Activated T-cell treated with anti-CD3 and anti-CD28 coated beads, Interleukin-2, amount 50 U/mL, for 4 hours (primary cell): Measurements from ENCODE around the gene CNTLN. TPM values are rescaled to one million over a fixed set of nuclear protein-coding genes. Genes with fewer than 3 reads are reported as not detected.
"Not testable (repeated sequence)": the region's sequence is repeated elsewhere in the genome, so short reads cannot be mapped to it uniquely, and the experiment has no call there.

Experiments used
- ATAC-seq, 2 donors: fragments of 200-7000 bp; cut with Tn5 transposase; one replicate each; pipeline ENCODE4 v1.10.0; 2021
- DNase-seq: peaks from one replicate; pipeline ENCODE4 v3.0.0-alpha.2; 2020
- H3K27me3 Mint-ChIP-seq: one replicate; pipeline ENCODE4 v1.8.0; 2021; ENCODE audit warnings: low read depth, mixed read lengths
- H3K36me3 Mint-ChIP-seq: one replicate; pipeline ENCODE4 v1.8.0; 2022; ENCODE audit warnings: mixed read lengths; ENCODE audit not compliant: insufficient read depth
- H3K4me1 Mint-ChIP-seq: one replicate; pipeline ENCODE4 v1.8.0; 2021; ENCODE audit warnings: low read depth, mixed read lengths
- H3K4me3 Mint-ChIP-seq: one replicate; pipeline ENCODE4 v1.8.0; 2021; ENCODE audit warnings: mild to moderate bottlenecking, moderate library complexity, mixed read lengths
- H3K9me3 Mint-ChIP-seq: one replicate; pipeline ENCODE4 v1.8.0; 2021; ENCODE audit warnings: mixed read lengths
- total RNA-seq, 3 donors: library from RNA; stranded (reverse); gene quantifications; one replicate each; pipeline ENCODE4 v1.2.1, GENCODE V29; 2021

Gene CNTLN
- total RNA-seq, 3 donors from 2014 or later = 0.11 to 1.9 (median 0.33) TPM

- DNase-seq (no peak), ATAC-seq (no peak)
- Mint-ChIP-seq H3K4me1 (no peaks in the 10 kb centered on the region), H3K4me3 (no peak overlapping the region), H3K36me3 (no peaks in the 10 kb centered on the region), H3K9me3 (peaks cover 10% of the 10 kb centered on the region), H3K27me3 (no peaks in the 10 kb centered on the region)
Measured at GRCh38 chr9:17225407-17225806, 90.6 kb downstream of the CNTLN start.

GRCh38 chr9:17229945-17230560 lies 95.2 kb downstream of the CNTLN start:
- ATAC-seq = no peak

GRCh38 chr9:17230646-17231045 lies 95.8 kb downstream of the CNTLN start:
- Mint-ChIP-seq H3K4me1 (no peaks in the 10 kb centered on the region), H3K27me3 (no peaks in the 10 kb centered on the region), H3K9me3 (peaks cover 10% of the 10 kb centered on the region), H3K4me3 (no peak overlapping the region), H3K36me3 (no peaks in the 10 kb centered on the region)
- DNase-seq = no peak
- ATAC-seq = no peak

More at GRCh38 chr9:17229945-17230560, 95.2 kb downstream of the CNTLN start:
- Mint-ChIP-seq H3K4me1 (no peaks in the 10 kb centered on the region), H3K27me3 (no peaks in the 10 kb centered on the region), H3K4me3 (no peak overlapping the region), H3K9me3 (peaks cover 10% of the 10 kb centered on the region), H3K36me3 (no peaks in the 10 kb centered on the region)
- DNase-seq = no peak

DNA sequence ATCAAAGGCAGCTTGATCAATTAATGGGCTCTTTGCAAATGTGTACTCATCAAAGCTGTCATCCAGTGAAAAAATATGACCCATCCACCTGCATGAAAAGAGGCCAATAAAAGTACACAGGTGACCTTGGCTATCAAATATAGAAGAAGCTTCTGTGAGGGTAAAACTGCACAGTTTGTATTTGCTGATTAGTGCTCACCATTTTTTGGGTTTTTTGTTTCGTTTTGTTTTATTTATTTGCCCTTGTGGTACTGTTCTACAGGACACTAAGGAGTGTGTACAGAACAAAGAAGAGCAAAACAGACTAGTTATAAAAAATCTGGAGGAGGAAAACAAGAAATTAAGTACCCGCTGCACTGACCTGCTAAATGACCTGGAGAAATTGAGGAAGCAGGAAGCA lies 101.3 kb downstream of the CNTLN start:
- Mint-ChIP-seq H3K4me3 (no peak overlapping the region), H3K36me3 (no peaks in the 10 kb centered on the region), H3K4me1 (no peaks in the 10 kb centered on the region), H3K27me3 (no peaks in the 10 kb centered on the region), H3K9me3 (peaks cover 9% of the 10 kb centered on the region)
- ATAC-seq (no peak), DNase-seq (no peak)

DNA sequence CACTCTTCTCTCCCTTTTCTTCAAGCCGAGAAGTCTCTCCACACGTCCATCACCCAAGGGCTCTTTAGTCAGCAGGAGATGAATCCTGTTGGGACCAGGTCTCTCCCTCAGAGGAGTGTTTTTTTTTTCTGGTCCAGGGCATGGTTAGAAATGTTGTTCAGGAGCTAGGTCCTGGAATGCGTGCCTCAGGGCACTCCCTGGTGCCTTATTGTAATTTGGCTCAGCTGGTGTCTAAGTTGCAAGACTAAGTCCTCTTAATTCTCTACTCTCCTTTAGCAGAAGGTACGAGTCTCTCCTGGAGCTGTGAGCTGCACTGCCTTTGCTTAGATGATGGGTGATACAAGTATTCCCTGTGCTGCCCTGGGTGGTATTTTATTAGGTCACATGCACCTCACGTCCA lies 111.9 kb downstream of the CNTLN start:
- Mint-ChIP-seq H3K36me3 (no peaks in the 10 kb centered on the region), H3K27me3 (no peaks in the 10 kb centered on the region), H3K4me3 (no peak overlapping the region), H3K4me1 (no peaks in the 10 kb centered on the region), H3K9me3 (peaks cover 30% of the 10 kb centered on the region)
- DNase-seq (no peak), ATAC-seq (no peak)

DNA sequence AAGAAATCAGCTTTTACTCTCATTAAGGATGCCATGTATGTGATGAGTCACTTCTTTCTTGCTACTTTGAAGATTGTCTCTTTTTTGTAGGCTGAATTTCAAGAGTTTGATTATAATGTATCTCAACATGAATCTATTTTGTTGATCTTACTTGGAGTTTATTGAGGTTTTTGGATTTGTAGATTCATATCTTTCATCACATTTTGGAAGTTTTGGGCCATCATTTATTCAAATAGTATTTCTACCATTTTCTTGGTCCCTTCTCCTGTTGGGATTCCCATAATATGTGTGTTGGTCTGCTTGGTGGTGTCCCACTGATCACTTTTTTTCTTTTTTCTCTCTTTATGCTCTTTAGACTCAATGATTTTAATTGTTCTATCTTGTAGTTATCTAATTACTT lies 116.3 kb downstream of the CNTLN start:
- Mint-ChIP-seq H3K9me3 (peaks cover 36% of the 10 kb centered on the region), H3K4me1 (no peaks in the 10 kb centered on the region), H3K36me3 (no peaks in the 10 kb centered on the region), H3K27me3 (no peaks in the 10 kb centered on the region), H3K4me3 (no peak overlapping the region)
- DNase-seq (no peak), ATAC-seq (no peak)

- ATAC-seq, DNase-seq, H3K4me3 Mint-ChIP-seq, H3K36me3 Mint-ChIP-seq, H3K4me1 Mint-ChIP-seq, H3K27me3 Mint-ChIP-seq: not testable (repeated sequence)
- H3K9me3 Mint-ChIP-seq = peaks cover 13% of the 10 kb centered on the region
Measured at GRCh38 chr9:17268531-17269188, 133.8 kb downstream of the CNTLN start.

GRCh38 chr9:17269799-17270198 lies 135.0 kb downstream of the CNTLN start:
- Mint-ChIP-seq H3K36me3 (no peaks in the 10 kb centered on the region), H3K27me3 (no peaks in the 10 kb centered on the region), H3K4me3 (no peak overlapping the region), H3K9me3 (peaks cover 13% of the 10 kb centered on the region), H3K4me1 (no peaks in the 10 kb centered on the region)
- no peak for DNase-seq
- no peak for ATAC-seq

GRCh38 chr9:17272536-17272935 lies 137.7 kb downstream of the CNTLN start:
- no peaks in the 10 kb centered on the region for H3K36me3 Mint-ChIP-seq
- ATAC-seq (no peak), DNase-seq (no peak)
- H3K27me3 Mint-ChIP-seq = no peaks in the 10 kb centered on the region
- H3K4me3 Mint-ChIP-seq = no peak overlapping the region
- no peaks in the 10 kb centered on the region for H3K4me1 Mint-ChIP-seq
- peaks cover 8% of the 10 kb centered on the region for H3K9me3 Mint-ChIP-seq

GRCh38 chr9:17280350-17281012 lies 145.6 kb downstream of the CNTLN start:
- H3K9me3 Mint-ChIP-seq = peaks cover 16% of the 10 kb centered on the region
- H3K4me3 Mint-ChIP-seq = no peak overlapping the region
- no peaks in the 10 kb centered on the region for H3K4me1 Mint-ChIP-seq
- no peak for DNase-seq
- no peaks in the 10 kb centered on the region for H3K36me3 Mint-ChIP-seq
- no peak for ATAC-seq
- no peaks in the 10 kb centered on the region for H3K27me3 Mint-ChIP-seq

- not testable (repeated sequence) for H3K36me3 Mint-ChIP-seq, H3K4me3 Mint-ChIP-seq, DNase-seq, ATAC-seq, H3K27me3 Mint-ChIP-seq, H3K4me1 Mint-ChIP-seq
- peaks cover 15% of the 10 kb centered on the region for H3K9me3 Mint-ChIP-seq
Measured at GRCh38 chr9:17290673-17291072, 155.8 kb downstream of the CNTLN start.

DNA sequence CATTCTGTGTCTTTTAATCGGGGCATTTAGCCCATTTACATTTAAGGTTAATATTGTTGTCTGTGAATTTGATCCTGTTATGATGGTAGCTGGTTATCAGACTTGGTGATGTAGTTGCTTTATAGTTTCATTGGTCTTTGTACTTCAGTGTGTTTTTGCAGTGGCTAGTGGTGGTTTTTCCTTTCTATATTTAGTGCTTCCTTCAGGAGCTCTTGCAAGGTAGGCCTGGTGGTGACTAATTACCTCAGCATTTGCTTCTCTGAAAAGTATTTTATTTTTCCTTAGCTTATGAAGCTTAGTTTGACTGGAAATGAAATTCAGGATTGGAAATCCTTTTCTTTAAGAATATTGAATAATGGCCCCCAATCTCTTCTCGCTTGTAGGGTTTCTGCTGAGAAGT lies 156.9 kb downstream of the CNTLN start:
- Mint-ChIP-seq H3K4me1 (no peaks in the 10 kb centered on the region), H3K36me3 (no peaks in the 10 kb centered on the region)

DNA sequence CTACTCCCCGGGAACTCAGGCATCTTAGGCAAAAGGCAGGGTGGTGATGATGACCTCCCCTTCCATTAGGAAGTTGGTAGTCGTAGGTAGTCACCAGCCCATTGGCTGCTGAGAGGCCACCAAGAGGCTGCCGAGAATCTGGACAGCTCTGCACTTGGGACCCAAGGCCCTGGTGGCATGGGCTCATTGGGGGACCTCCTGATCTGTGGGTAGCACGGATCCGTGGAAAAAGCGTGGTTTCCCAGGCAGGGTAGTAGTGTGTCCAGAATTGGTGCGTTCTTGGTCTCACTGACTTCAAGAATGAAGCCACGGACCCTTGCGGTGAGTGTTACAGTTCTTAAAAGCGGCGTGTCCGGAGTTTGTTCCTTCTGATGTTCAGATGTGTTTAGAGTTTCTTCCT lies 158.8 kb downstream of the CNTLN start:
- ATAC-seq (no peak), DNase-seq (no peak)
- H3K4me1 Mint-ChIP-seq = no peaks in the 10 kb centered on the region
- no peaks in the 10 kb centered on the region for H3K36me3 Mint-ChIP-seq
- H3K27me3 Mint-ChIP-seq = no peaks in the 10 kb centered on the region
- H3K9me3 Mint-ChIP-seq = peaks cover 20% of the 10 kb centered on the region
- H3K4me3 Mint-ChIP-seq = no peak overlapping the region

More for the DNA sequence above, 156.9 kb downstream of the CNTLN start:
- H3K27me3 Mint-ChIP-seq = no peaks in the 10 kb centered on the region
- ATAC-seq (no peak), DNase-seq (no peak)
- peaks cover 18% of the 10 kb centered on the region for H3K9me3 Mint-ChIP-seq
- no peak overlapping the region for H3K4me3 Mint-ChIP-seq

DNA sequence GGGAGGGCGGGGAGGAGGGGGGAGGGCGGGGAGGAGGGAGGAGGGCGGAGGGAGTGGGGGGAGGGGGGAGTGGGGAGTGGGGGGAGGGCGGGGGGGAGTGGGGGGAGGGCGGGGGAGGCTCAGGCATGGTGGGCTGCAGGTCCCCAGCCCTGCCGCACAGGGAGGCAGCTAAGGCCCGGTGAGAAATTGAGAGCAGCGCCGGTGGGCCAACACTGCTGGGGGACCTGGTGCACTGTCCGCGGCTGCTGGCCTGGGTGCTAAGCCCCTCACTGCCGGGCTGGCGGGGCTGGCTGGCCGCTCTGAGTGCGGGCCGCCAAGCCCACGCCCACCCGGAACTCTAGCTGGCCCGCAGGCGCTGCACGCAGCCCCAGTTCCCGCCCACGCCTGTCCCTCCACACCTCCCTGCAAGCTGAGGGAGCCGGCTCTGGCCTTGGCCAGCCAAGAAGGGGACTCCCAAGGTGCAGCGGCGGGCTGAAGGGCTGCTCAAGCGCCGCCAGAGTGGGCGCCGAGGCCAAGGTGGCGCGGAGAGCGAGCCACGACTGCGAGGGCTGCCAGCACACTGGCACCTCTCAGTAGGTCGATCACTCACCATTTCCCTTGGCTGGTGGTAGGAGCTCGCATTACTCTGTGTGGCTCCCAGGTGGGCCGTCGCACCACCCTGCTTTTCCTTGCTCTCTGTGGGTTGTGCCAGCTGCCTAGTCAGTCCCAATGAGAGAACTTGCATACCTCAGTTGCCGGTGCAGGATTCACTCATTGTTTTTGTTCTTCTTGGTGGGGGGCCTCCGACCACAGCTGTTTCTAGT lies 160.2 kb downstream of the CNTLN start:
- DNase-seq = no peak
- no peaks in the 10 kb centered on the region for H3K27me3 Mint-ChIP-seq
- H3K36me3 Mint-ChIP-seq = no peaks in the 10 kb centered on the region
- H3K9me3 Mint-ChIP-seq = peaks cover 20% of the 10 kb centered on the region
- H3K4me1 Mint-ChIP-seq = no peaks in the 10 kb centered on the region
- H3K4me3 Mint-ChIP-seq = no peak overlapping the region
- no peak for ATAC-seq
